Neural cell (in vitro differentiated cells): Measurements from ENCODE around the gene TMEM131L. TPM values are rescaled to one million over a fixed set of nuclear protein-coding genes. Genes with fewer than 3 reads are reported as not detected.

Experiments
- H2AFZ ChIP-seq: fragments of 200-600, 300-800 bp; sonication (generic), shearing (Covaris generic); 2 replicates; pipeline ENCODE4 v1.6.0; 2014; ENCODE audit warnings: low read depth, mild to moderate bottlenecking, antibody characterized with exemption, low read length, moderate library complexity
- H3F3A ChIP-seq: fragments of 200-600 bp; shearing (Covaris generic); 2 replicates; pipeline ENCODE4 v1.6.1; 2016; ENCODE audit warnings: mild to moderate bottlenecking, moderate library complexity, mixed read lengths, antibody characterized with exemption, low read length; ENCODE audit not compliant: insufficient read depth, poor library complexity, severe bottlenecking
- H3K27ac ChIP-seq: fragments of 200-600, 300-800 bp; sonication (generic), shearing (Covaris generic); 2 replicates; pipeline ENCODE4 v1.5.1; 2014; ENCODE audit warnings: mild to moderate bottlenecking, low read length, moderate library complexity
- H3K27me3 ChIP-seq: fragments of 300-800, 200-600 bp; sonication (generic), shearing (Covaris generic); 2 replicates; pipeline ENCODE4 v1.6.0; 2014; ENCODE audit warnings: mild to moderate bottlenecking, low read depth, low read length, moderate library complexity; ENCODE audit not compliant: insufficient read depth
- H3K36me3 ChIP-seq: fragments of 300-800, 200-600 bp; sonication (generic), shearing (Covaris generic); 2 replicates; pipeline ENCODE4 v1.5.1; 2014; ENCODE audit warnings: mild to moderate bottlenecking, antibody characterized with exemption, low read length, moderate library complexity; ENCODE audit not compliant: insufficient read depth
- H3K4me2 ChIP-seq: fragments of 300-800, 200-600 bp; sonication (generic), shearing (Covaris generic); 2 replicates; pipeline ENCODE4 v1.6.0; 2014; ENCODE audit warnings: mild to moderate bottlenecking, low read length
- H3K4me3 ChIP-seq: fragments of 300-800, 200-600 bp; sonication (generic), shearing (Covaris generic); 2 replicates; pipeline ENCODE4 v1.5.1; 2014; ENCODE audit warnings: mild to moderate bottlenecking, low read length, moderate library complexity
- H3K79me2 ChIP-seq: fragments of 200-600 bp; shearing (Covaris generic); replicated peaks from 2 replicates; pipeline ENCODE4 v1.6.0; 2014; ENCODE audit warnings: mild to moderate bottlenecking, low read length, moderate library complexity; ENCODE audit not compliant: insufficient read depth
- H3K9ac ChIP-seq: fragments of 300-800, 200-600 bp; sonication (generic), shearing (Covaris generic); 2 replicates; pipeline ENCODE4 v1.6.1; 2016; ENCODE audit warnings: mild to moderate bottlenecking, low read length, mixed read lengths
- H3K9me2 ChIP-seq: fragments of 200-600 bp; shearing (Covaris generic); 2 replicates; pipeline ENCODE4 v1.6.1; 2016; ENCODE audit warnings: mild to moderate bottlenecking, low read length, mixed read lengths; ENCODE audit not compliant: insufficient read depth
- H3K9me3 ChIP-seq: fragments of 200-600, 300-800 bp; sonication (generic), shearing (Covaris generic); 2 replicates; pipeline ENCODE4 v1.6.1; 2016; ENCODE audit warnings: mild to moderate bottlenecking, mixed run types, low read length, moderate library complexity, mixed read lengths
- H4K20me1 ChIP-seq: fragments of 200-600 bp; shearing (Covaris generic); 2 replicates; pipeline ENCODE4 v1.6.1; 2016; ENCODE audit warnings: mild to moderate bottlenecking, mixed run types; ENCODE audit not compliant: insufficient read depth
- CTCF ChIP-seq: fragments of 450-650 bp; IDR thresholded peaks from 2 replicates; pipeline ENCODE4 v1.5.1; 2014; ENCODE audit warnings: antibody characterized with exemption, mild to moderate bottlenecking, moderate library complexity; ENCODE audit not compliant: poor library complexity, severe bottlenecking
- EP300 ChIP-seq: fragments of 450-650 bp; conservative IDR thresholded peaks from 2 replicates; pipeline ENCODE4 v1.6.1; 2014; ENCODE audit warnings: antibody characterized with exemption, mild to moderate bottlenecking, moderate library complexity; ENCODE audit not compliant: poor library complexity, severe bottlenecking
- EZH2 ChIP-seq: fragments of 200-600, 300-800 bp; shearing (Covaris generic), sonication (generic); IDR thresholded peaks from 2 replicates; pipeline ENCODE4 v1.6.1; 2014; ENCODE audit warnings: antibody characterized with exemption, low read length, borderline replicate concordance, mild to moderate bottlenecking; ENCODE audit not compliant: insufficient read depth, poor library complexity, severe bottlenecking
- MXI1 ChIP-seq: fragments of 450-650 bp; conservative IDR thresholded peaks from 2 replicates; pipeline ENCODE4 v1.6.1; 2014; ENCODE audit warnings: antibody characterized with exemption, mild to moderate bottlenecking; ENCODE audit not compliant: poor library complexity, severe bottlenecking
- POLR2AphosphoS5 ChIP-seq: IDR thresholded peaks from 2 replicates; pipeline ENCODE4 v1.6.1; 2012
- RAD21 ChIP-seq: fragments of 450-650 bp; conservative IDR thresholded peaks from 2 replicates; pipeline ENCODE4 v1.6.1; 2014; ENCODE audit warnings: antibody characterized with exemption, mild to moderate bottlenecking, moderate library complexity
- SMC3 ChIP-seq: fragments of 450-650 bp; conservative IDR thresholded peaks from 2 replicates; pipeline ENCODE4 v1.6.1; 2014; ENCODE audit warnings: antibody characterized with exemption, mild to moderate bottlenecking, moderate library complexity; ENCODE audit not compliant: poor library complexity
- TAF1 ChIP-seq: IDR thresholded peaks from 2 replicates; pipeline ENCODE4 v1.6.1; 2012; ENCODE audit warnings: low read depth
- polyA plus RNA-seq: library from polyadenylated mRNA; depleted of rRNA; stranded (reverse); fragments of >200 nt; gene quantifications from 2 replicates; pipeline ENCODE4 v1.2.3, GENCODE V29; 2014
- TF ChIP-seq, protein P1 (sequence below): IDR thresholded peaks from 2 replicates; pipeline ENCODE4 v1.6.1; 2012; ENCODE audit warnings: borderline replicate concordance

TMEM131L gene
- polyA plus RNA-seq, 1 donor from 2014 or later: 11.1 TPM

- TF ChIP-seq EZH2 (no peak), RAD21 (no peak), MXI1 (no peak), TAF1 (no peak), EP300 (no peak), CTCF (no peak), SMC3 (no peak)
- Histone ChIP-seq H3K9me2 (no peaks in the 10 kb centered on the region), H3F3A (no peaks in the 10 kb centered on the region), H3K36me3 (no peaks in the 10 kb centered on the region), H2AFZ (no peak overlapping the region), H3K9me3 (no peaks in the 10 kb centered on the region), H3K27ac (no peak overlapping the region), H3K4me2 (no peak overlapping the region), H3K27me3 (no peaks in the 10 kb centered on the region), H3K79me2 (peaks cover 3% of the 10 kb centered on the region), H3K4me3 (no peak overlapping the region), H3K9ac (no peak overlapping the region), H4K20me1 (no peaks in the 10 kb centered on the region)
Observed at GRCh38 chr4:153571006-153571545, 104.9 kb downstream of the TMEM131L start.

GRCh38 chr4:153572609-153573008 is 106.4 kb downstream of the TMEM131L start:
- no peak overlapping the region for H2AFZ ChIP-seq
- H3K4me3 ChIP-seq: no peak overlapping the region
- no peaks in the 10 kb centered on the region for H3K9me2 ChIP-seq
- no peaks in the 10 kb centered on the region for H3F3A ChIP-seq
- no peak overlapping the region for H3K27ac ChIP-seq
- no peaks in the 10 kb centered on the region for H4K20me1 ChIP-seq
- H3K4me2 ChIP-seq: no peak overlapping the region
- H3K9me3 ChIP-seq: no peaks in the 10 kb centered on the region
- H3K79me2 ChIP-seq: peaks cover 3% of the 10 kb centered on the region
- no peaks in the 10 kb centered on the region for H3K27me3 ChIP-seq
- no peak for TF ChIP-seq MXI1
- no peak for TF ChIP-seq TAF1
- TF ChIP-seq EZH2: no peak
- no peak for TF ChIP-seq CTCF
- TF ChIP-seq POLR2AphosphoS5: no peak
- TF ChIP-seq RAD21: no peak
- TF ChIP-seq, protein P1, sequence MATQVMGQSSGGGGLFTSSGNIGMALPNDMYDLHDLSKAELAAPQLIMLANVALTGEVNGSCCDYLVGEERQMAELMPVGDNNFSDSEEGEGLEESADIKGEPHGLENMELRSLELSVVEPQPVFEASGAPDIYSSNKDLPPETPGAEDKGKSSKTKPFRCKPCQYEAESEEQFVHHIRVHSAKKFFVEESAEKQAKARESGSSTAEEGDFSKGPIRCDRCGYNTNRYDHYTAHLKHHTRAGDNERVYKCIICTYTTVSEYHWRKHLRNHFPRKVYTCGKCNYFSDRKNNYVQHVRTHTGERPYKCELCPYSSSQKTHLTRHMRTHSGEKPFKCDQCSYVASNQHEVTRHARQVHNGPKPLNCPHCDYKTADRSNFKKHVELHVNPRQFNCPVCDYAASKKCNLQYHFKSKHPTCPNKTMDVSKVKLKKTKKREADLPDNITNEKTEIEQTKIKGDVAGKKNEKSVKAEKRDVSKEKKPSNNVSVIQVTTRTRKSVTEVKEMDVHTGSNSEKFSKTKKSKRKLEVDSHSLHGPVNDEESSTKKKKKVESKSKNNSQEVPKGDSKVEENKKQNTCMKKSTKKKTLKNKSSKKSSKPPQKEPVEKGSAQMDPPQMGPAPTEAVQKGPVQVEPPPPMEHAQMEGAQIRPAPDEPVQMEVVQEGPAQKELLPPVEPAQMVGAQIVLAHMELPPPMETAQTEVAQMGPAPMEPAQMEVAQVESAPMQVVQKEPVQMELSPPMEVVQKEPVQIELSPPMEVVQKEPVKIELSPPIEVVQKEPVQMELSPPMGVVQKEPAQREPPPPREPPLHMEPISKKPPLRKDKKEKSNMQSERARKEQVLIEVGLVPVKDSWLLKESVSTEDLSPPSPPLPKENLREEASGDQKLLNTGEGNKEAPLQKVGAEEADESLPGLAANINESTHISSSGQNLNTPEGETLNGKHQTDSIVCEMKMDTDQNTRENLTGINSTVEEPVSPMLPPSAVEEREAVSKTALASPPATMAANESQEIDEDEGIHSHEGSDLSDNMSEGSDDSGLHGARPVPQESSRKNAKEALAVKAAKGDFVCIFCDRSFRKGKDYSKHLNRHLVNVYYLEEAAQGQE: no peak
- no peak for TF ChIP-seq EP300
- H3K36me3 ChIP-seq: no peaks in the 10 kb centered on the region
- no peak overlapping the region for H3K9ac ChIP-seq
